ENCODE data around the gene KDF1. TPM values are rescaled to one million over a fixed set of nuclear protein-coding genes. Genes with fewer than 3 reads are reported as not detected.
A peak's percentile ranks its signal among the peaks of the same experiment; 100 is the strongest.
"Not testable (repeated sequence)": the region's sequence is repeated elsewhere in the genome, so short reads cannot be mapped to it uniquely, and the experiment has no call there.

The KDF1 gene
- total RNA-seq, 4 donors from 2014 or later = 0.28 to 0.50 TPM; not detected in 2

- no peak for TF ChIP-seq CTCF (IDR thresholded peaks at IDR 0.05)
- DNase-seq (ENCODE audit: low spot score) = no peak
- peak; percentile 10 for ATAC-seq (ENCODE audit: low FRiP score)
Measured at GRCh38 chr1:26991310-26992116, 31.2 kb upstream of the KDF1 start.

GRCh38 chr1:26989403-26990109, 29.3 kb upstream of the KDF1 start:
- ATAC-seq (ENCODE audit: low FRiP score) = not testable (repeated sequence)

GRCh38 chr1:26986658-26987057, 26.4 kb upstream of the KDF1 start:
- ATAC-seq (ENCODE audit: low FRiP score) = no peak
- TF ChIP-seq CTCF (IDR thresholded peaks at IDR 0.05) = no peak
- DNase-seq (ENCODE audit: low spot score) = no peak

More at GRCh38 chr1:26989403-26990109, 29.3 kb upstream of the KDF1 start:
- not testable (repeated sequence) for DNase-seq (ENCODE audit: low spot score)

GRCh38 chr1:26984291-26984690, 24.0 kb upstream of the KDF1 start:
- ATAC-seq (ENCODE audit: low FRiP score) = no peak
- DNase-seq (ENCODE audit: low spot score) = no peak
- no peak for TF ChIP-seq CTCF (IDR thresholded peaks at IDR 0.05)

- TF ChIP-seq CTCF (IDR thresholded peaks at IDR 0.05) = no peak
- DNase-seq (ENCODE audit: low spot score) (no peak), ATAC-seq (ENCODE audit: low FRiP score) (no peak)
Measured at GRCh38 chr1:26983863-26984262, 23.6 kb upstream of the KDF1 start.

- no peak for TF ChIP-seq CTCF (IDR thresholded peaks at IDR 0.05)
- DNase-seq (ENCODE audit: low spot score) (no peak), ATAC-seq (ENCODE audit: low FRiP score) (no peak)
Measured at GRCh38 chr1:26981146-26981846, 21.0 kb upstream of the KDF1 start.

- no peak for DNase-seq (ENCODE audit: low spot score)
- TF ChIP-seq CTCF (IDR thresholded peaks at IDR 0.05) = no peak
- no peak for ATAC-seq (ENCODE audit: low FRiP score)
Measured at GRCh38 chr1:26978901-26979300, 18.6 kb upstream of the KDF1 start.

All from omental fat pad (tissue), 4 donors.